Ovary (tissue), 3 donors: ENCODE results near the gene TNRC6C.
"Not testable (repeated sequence)": the region's sequence is repeated elsewhere in the genome, so short reads cannot be mapped to it uniquely, and the experiment has no call there.

Experiments
- CTCF ChIP-seq, 3 donors: fragments of 450-650 bp in 2 of 3; fragments of 200-600 bp in 1 of 3; IDR thresholded peaks; one replicate each; pipeline versions ENCODE4 v1.5.1 to v1.8.0; 2016 to 2022; ENCODE audit warnings: antibody characterized with exemption in 3 of 3, mild to moderate bottlenecking in 1 of 3
- POLR2A ChIP-seq: fragments of 450-650 bp; IDR thresholded peaks from one replicate; pipeline ENCODE4 v1.6.1; 2017; ENCODE audit warnings: antibody characterized with exemption, mild to moderate bottlenecking, moderate library complexity
- donor health status: DM: no; HTN: no; CAD: no.

- TF ChIP-seq CTCF (IDR thresholded peaks at IDR 0.05); POLR2A: not testable (repeated sequence)
These were observed 35.2 kb downstream of the TNRC6C start for GRCh38 chr17:77993735-77994134.
